HepG2 (cell line): ENCODE results near the gene DYNC2LI1. TPM values are rescaled to one million over a fixed set of nuclear protein-coding genes. Genes with fewer than 3 reads are reported as not detected.
A peak's percentile ranks its signal among the peaks of the same experiment; 100 is the strongest.

Experiments used
- AHR ChIP-seq: IDR thresholded peaks from 2 replicates; pipeline ENCODE4 v1.6.1; 2018; ENCODE audit warnings: missing genetic modification reagents, missing compliant biosample characterization
- BRCA1 ChIP-seq: sonication (generic); formaldehyde crosslinking; IDR thresholded peaks from 2 replicates; pipeline ENCODE4 v1.4.0; 2020; ENCODE audit warnings: missing genetic modification reagents
- CSRNP2 ChIP-seq: sonication (generic); formaldehyde crosslinking; conservative IDR thresholded peaks from 2 replicates; pipeline ENCODE4 v1.8.0; 2022; ENCODE audit warnings: low read depth, missing genetic modification reagents
- DMAP1 ChIP-seq: IDR thresholded peaks from 2 replicates; pipeline ENCODE4 v1.6.1; 2016
- FOSL1 ChIP-seq: sonication (generic); formaldehyde crosslinking; IDR thresholded peaks from 2 replicates; pipeline ENCODE4 v1.9.0; 2021; ENCODE audit warnings: missing genetic modification reagents, borderline replicate concordance
- FOXO1 ChIP-seq: sonication (generic); formaldehyde crosslinking; IDR thresholded peaks from 2 replicates; pipeline ENCODE4 v1.4.0; 2020; ENCODE audit warnings: missing genetic modification reagents
- HOXA3 ChIP-seq: sonication (generic); formaldehyde crosslinking; IDR thresholded peaks from 2 replicates; pipeline ENCODE4 v1.5.0; 2020; ENCODE audit warnings: missing genetic modification reagents
- MAX ChIP-seq: IDR thresholded peaks from 2 replicates; pipeline ENCODE4 v1.6.1; 2012; ENCODE audit warnings: inconsistent platforms
- MED13 ChIP-seq: sonication (generic); formaldehyde crosslinking; IDR thresholded peaks from 2 replicates; pipeline ENCODE4 v1.5.0; 2020; ENCODE audit warnings: missing genetic modification reagents
- MTA3 ChIP-seq: sonication (generic); formaldehyde crosslinking; IDR thresholded peaks from 2 replicates; pipeline ENCODE4 v1.4.0; 2020; ENCODE audit warnings: missing genetic modification reagents
- RARA ChIP-seq: IDR thresholded peaks from 2 replicates; pipeline ENCODE4 v1.6.1; 2016; ENCODE audit warnings: missing genetic modification reagents, missing compliant biosample characterization
- RBM39 ChIP-seq: fragments of 200-400 bp; formaldehyde crosslinking; IDR thresholded peaks from one replicate; pipeline ENCODE4 v1.6.1; 2018; ENCODE audit warnings: antibody characterized with exemption, mild to moderate bottlenecking, low read depth, low read length; ENCODE audit not compliant: poor library complexity, severe bottlenecking
- RFX5 ChIP-seq: IDR thresholded peaks from 2 replicates; pipeline ENCODE4 v1.6.1; 2011; ENCODE audit warnings: low read depth, low read length, improper control_type of control experiment
- SP2 ChIP-seq: sonication (generic); formaldehyde crosslinking; IDR thresholded peaks from 2 replicates; pipeline ENCODE4 v1.5.1; 2020; ENCODE audit warnings: mild to moderate bottlenecking, missing genetic modification reagents
- SRF ChIP-seq: IDR thresholded peaks from 2 replicates; pipeline ENCODE4 v1.6.1; 2011; ENCODE audit warnings: mild to moderate bottlenecking, low read depth, low read length, moderate library complexity
- SRSF1 ChIP-seq: fragments of 200-400 bp; formaldehyde crosslinking; optimal IDR thresholded peaks from 2 replicates; pipeline ENCODE3; 2017; ENCODE audit warnings: mild to moderate bottlenecking, low read depth, low read length, moderate library complexity
- U2AF2 ChIP-seq: fragments of 200-400 bp; formaldehyde crosslinking; IDR thresholded peaks from 2 replicates; pipeline ENCODE4 v1.6.1; 2017; ENCODE audit warnings: low read depth, mild to moderate bottlenecking, low read length
- ZFP36L2 ChIP-seq: sonication (generic); formaldehyde crosslinking; IDR thresholded peaks from 2 replicates; pipeline ENCODE4 v1.4.0; 2020; ENCODE audit warnings: missing genetic modification reagents
- ZNF224 ChIP-seq: sonication (generic); formaldehyde crosslinking; IDR thresholded peaks from 2 replicates; pipeline ENCODE4 v1.5.0; 2020; ENCODE audit warnings: mild to moderate bottlenecking, missing genetic modification reagents
- ZNF230 ChIP-seq: sonication (generic); formaldehyde crosslinking; IDR thresholded peaks from 2 replicates; pipeline ENCODE4 v1.4.0; 2020; ENCODE audit warnings: mild to moderate bottlenecking, missing genetic modification reagents
- ZNF383 ChIP-seq: sonication (generic); formaldehyde crosslinking; IDR thresholded peaks from 2 replicates; pipeline ENCODE4 v1.4.0; 2020; ENCODE audit warnings: missing genetic modification reagents, mild to moderate bottlenecking, borderline replicate concordance
- ZNF501 ChIP-seq: sonication (generic); formaldehyde crosslinking; IDR thresholded peaks from 2 replicates; pipeline ENCODE4 v1.5.1; 2020; ENCODE audit warnings: mild to moderate bottlenecking, moderate library complexity, missing genetic modification reagents
- ZNF546 ChIP-seq: sonication (generic); formaldehyde crosslinking; conservative IDR thresholded peaks from 2 replicates; pipeline ENCODE4 v1.8.1; 2023; ENCODE audit warnings: mild to moderate bottlenecking, missing genetic modification reagents
- ZNF549 ChIP-seq: sonication (generic); formaldehyde crosslinking; IDR thresholded peaks from 2 replicates; pipeline ENCODE4 v1.5.0; 2020; ENCODE audit warnings: missing genetic modification reagents
- ZNF607 ChIP-seq: sonication (generic); formaldehyde crosslinking; IDR thresholded peaks from 2 replicates; pipeline ENCODE4 v1.5.1; 2020; ENCODE audit warnings: missing genetic modification reagents, mild to moderate bottlenecking, borderline replicate concordance
- ZNF749 ChIP-seq: sonication (generic); formaldehyde crosslinking; IDR thresholded peaks from 2 replicates; pipeline ENCODE4 v1.8.0; 2022; ENCODE audit warnings: mild to moderate bottlenecking, missing genetic modification reagents, moderate library complexity, borderline replicate concordance
- ZNF768 ChIP-seq: sonication (generic); formaldehyde crosslinking; IDR thresholded peaks from 2 replicates; pipeline ENCODE4 v1.4.0; 2020; ENCODE audit warnings: missing genetic modification reagents
- ZNF782 ChIP-seq: sonication (generic); formaldehyde crosslinking; IDR thresholded peaks from 2 replicates; pipeline ENCODE4 v1.4.0; 2020; ENCODE audit warnings: missing genetic modification reagents, mild to moderate bottlenecking, borderline replicate concordance
- ZNF792 ChIP-seq: IDR thresholded peaks from 2 replicates; pipeline ENCODE4 v1.6.1; 2016
- ZNF891 ChIP-seq: sonication (generic); formaldehyde crosslinking; IDR thresholded peaks from 2 replicates; pipeline ENCODE4 v1.5.0; 2020; ENCODE audit warnings: mild to moderate bottlenecking, missing genetic modification reagents
- polyA plus RNA-seq, 8 experiments: library from polyadenylated mRNA; depleted of rRNA in 3 of 8; stranded (reverse) in 7 of 8; unstranded in 1 of 8; fragments of >200 nt; fragmentation: Illumina TruSeq in 4 of 8; extraction: Trizol in 4 of 8; gene quantifications; 2 replicates each; pipeline versions ENCODE4 v1.2.1 to v1.2.3, GENCODE V29; 2011 to 2016; ENCODE audit warnings: low read depth in 4 of 8, missing spikeins in 1 of 8, mixed read lengths in 1 of 8; ENCODE audit not compliant: insufficient read depth in 1 of 8
- total RNA-seq, 5 experiments: library from RNA; depleted of rRNA; stranded (reverse); fragments of >200 nt; fragmentation: Illumina TruSeq; extraction: Trizol; gene quantifications; 2 replicates each; pipeline ENCODE4 v1.2.3, GENCODE V29; 2016; ENCODE audit warnings: low read depth in 1 of 5
- TF ChIP-seq, protein P1 (sequence below): sonication (generic); formaldehyde crosslinking; conservative IDR thresholded peaks from 2 replicates; pipeline ENCODE4 v1.8.0; 2022; ENCODE audit warnings: missing genetic modification reagents

DYNC2LI1 gene
- total and polyA plus RNA-seq, 2 of the 13 experiments (the other 11 are each of a cell fraction or from before 2014, with no cell fraction given): 16.9 to 23.2 TPM

DNA sequence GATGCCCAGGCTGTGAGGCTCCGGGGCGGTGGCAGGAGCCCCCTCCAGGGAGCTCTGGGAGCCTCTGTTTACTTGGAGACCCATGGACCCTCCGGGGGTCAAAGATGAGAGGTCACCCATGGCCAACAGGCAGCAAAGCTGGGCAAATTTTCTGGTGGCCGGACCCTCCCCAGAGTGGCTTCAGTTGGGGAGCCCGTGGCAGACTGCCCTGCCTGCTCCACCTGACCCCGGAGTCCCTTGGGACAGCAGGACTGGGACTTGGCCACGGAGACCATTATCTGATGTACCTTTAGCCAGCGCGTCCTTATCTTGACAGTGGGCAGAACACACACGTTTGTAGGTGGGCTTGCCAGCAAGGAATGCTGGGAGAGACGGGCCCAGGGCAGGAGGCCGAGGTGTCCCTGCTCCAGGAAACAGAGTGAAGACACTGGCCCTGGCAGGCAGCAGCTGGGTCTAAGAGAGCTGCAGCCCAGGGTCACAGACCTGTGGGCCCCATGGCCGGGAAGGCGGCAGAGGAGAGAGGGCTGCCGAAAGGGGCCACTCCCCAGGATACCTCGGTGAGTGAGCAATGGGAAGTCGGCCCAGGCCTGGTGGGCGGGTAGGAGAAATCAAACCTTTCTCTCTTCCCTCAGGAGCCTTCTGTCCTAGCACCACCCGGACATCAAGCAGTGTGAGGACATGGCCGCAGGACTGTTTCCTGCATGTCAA lies 64.9 kb downstream of the DYNC2LI1 start, which contains the start of the genes ABCG5 and ABCG8 (continued):
- TF ChIP-seq RFX5: no peak
- TF ChIP-seq ZNF607: 0 out of 2 replicates have a peak, but pooled peaks have one; percentile 50
- no peak for TF ChIP-seq MED13 (CRISPR knock-in tag)
- no peak; the same call in 1 of the 2 replicates for TF ChIP-seq ZNF230
- TF ChIP-seq RBM39: peak; percentile 72
- TF ChIP-seq ZNF891 (CRISPR knock-in tag): no peak
- TF ChIP-seq ZNF782: no peak; the same call in 1 of the 2 replicates
- TF ChIP-seq MAX: peak; percentile 64
- peak; percentile 25; the same call in 1 of the 2 replicates for TF ChIP-seq AHR (CRISPR knock-in tag)
- TF ChIP-seq CSRNP2 (CRISPR knock-in tag): no peak
- no peak for TF ChIP-seq MTA3 (CRISPR knock-in tag)
- peak; percentile 54; the same call in 1 of the 2 replicates for TF ChIP-seq ZNF768 (CRISPR knock-in tag)
- peak; percentile 46 for TF ChIP-seq SRSF1
- no peak for TF ChIP-seq SP2 (CRISPR knock-in tag)
- no peak for TF ChIP-seq FOSL1
- no peak for TF ChIP-seq ZNF224 (CRISPR knock-in tag)
- 0 out of 2 replicates have a peak, but pooled peaks have one; percentile 53 for TF ChIP-seq BRCA1
- no peak for TF ChIP-seq U2AF2
- TF ChIP-seq ZNF549 (CRISPR knock-in tag): no peak
- no peak for TF ChIP-seq RARA (CRISPR knock-in tag)
- no peak for TF ChIP-seq SRF
- TF ChIP-seq DMAP1 (CRISPR knock-in tag): peak; percentile 81; the same call in 1 of the 2 replicates
- peak; percentile 86 for TF ChIP-seq ZNF501 (CRISPR knock-in tag)
- TF ChIP-seq ZNF383 (CRISPR knock-in tag): no peak
- 0 out of 2 replicates have a peak, but pooled peaks have one; percentile 11 for TF ChIP-seq FOXO1
- TF ChIP-seq ZNF749 (CRISPR knock-in tag): 0 out of 2 replicates have a peak, but pooled peaks have one; percentile 16
- no peak for TF ChIP-seq ZNF792 (CRISPR knock-in tag)
- peak; percentile 73 for TF ChIP-seq HOXA3
- no peak for TF ChIP-seq ZFP36L2 (CRISPR knock-in tag)
- no peak for TF ChIP-seq ZNF546 (CRISPR knock-in tag)
- TF ChIP-seq, protein P1, sequence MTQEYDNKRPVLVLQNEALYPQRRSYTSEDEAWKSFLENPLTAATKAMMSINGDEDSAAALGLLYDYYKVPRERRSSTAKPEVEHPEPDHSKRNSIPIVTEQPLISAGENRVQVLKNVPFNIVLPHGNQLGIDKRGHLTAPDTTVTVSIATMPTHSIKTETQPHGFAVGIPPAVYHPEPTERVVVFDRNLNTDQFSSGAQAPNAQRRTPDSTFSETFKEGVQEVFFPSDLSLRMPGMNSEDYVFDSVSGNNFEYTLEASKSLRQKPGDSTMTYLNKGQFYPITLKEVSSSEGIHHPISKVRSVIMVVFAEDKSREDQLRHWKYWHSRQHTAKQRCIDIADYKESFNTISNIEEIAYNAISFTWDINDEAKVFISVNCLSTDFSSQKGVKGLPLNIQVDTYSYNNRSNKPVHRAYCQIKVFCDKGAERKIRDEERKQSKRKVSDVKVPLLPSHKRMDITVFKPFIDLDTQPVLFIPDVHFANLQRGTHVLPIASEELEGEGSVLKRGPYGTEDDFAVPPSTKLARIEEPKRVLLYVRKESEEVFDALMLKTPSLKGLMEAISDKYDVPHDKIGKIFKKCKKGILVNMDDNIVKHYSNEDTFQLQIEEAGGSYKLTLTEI (CRISPR knock-in tag): no peak
